GM23248 (cell line): ENCODE data around the gene WFS1. TPM values are rescaled to one million over a fixed set of nuclear protein-coding genes. Genes with fewer than 3 reads are reported as not detected.

Source experiments
- DNase-seq: peaks from one replicate; pipeline ENCODE4 v3.0.0-alpha.2; 2015
- H2AFZ ChIP-seq: fragments of 200-600 bp; sonication (generic); 2 replicates; pipeline ENCODE4 v1.6.1; 2016; ENCODE audit warnings: antibody characterized with exemption
- H3F3A ChIP-seq: fragments of 200-600 bp; sonication (generic); 2 replicates; pipeline ENCODE4 v1.6.1; 2016; ENCODE audit warnings: mild to moderate bottlenecking, antibody characterized with exemption, mixed run types; ENCODE audit not compliant: insufficient read depth
- H3K27ac ChIP-seq: fragments of 200-600 bp; sonication (generic); 2 replicates; pipeline ENCODE4 v1.5.1; 2016; ENCODE audit warnings: mild to moderate bottlenecking
- H3K27me3 ChIP-seq: fragments of 200-600 bp; sonication (generic); replicated peaks from 2 replicates; pipeline ENCODE4 v1.6.1; 2016; ENCODE audit warnings: mild to moderate bottlenecking; ENCODE audit not compliant: insufficient read depth
- H3K36me3 ChIP-seq: fragments of 200-600 bp; sonication (generic); 2 replicates; pipeline ENCODE4 v1.6.1; 2016; ENCODE audit warnings: low read depth, mild to moderate bottlenecking
- H3K4me1 ChIP-seq: fragments of 200-600 bp; sonication (generic); 2 replicates; pipeline ENCODE4 v1.6.1; 2016; ENCODE audit warnings: mild to moderate bottlenecking; ENCODE audit not compliant: insufficient read depth
- H3K4me2 ChIP-seq: fragments of 200-600 bp; sonication (generic); one replicate; pipeline ENCODE4 v1.6.1; 2016; ENCODE audit warnings: mild to moderate bottlenecking; ENCODE audit not compliant: unreplicated experiment
- H3K4me3 ChIP-seq: fragments of 200-600 bp; sonication (generic); 2 replicates; pipeline ENCODE4 v1.5.1; 2016; ENCODE audit warnings: mild to moderate bottlenecking
- H3K79me2 ChIP-seq: fragments of 200-600 bp; sonication (generic); 2 replicates; pipeline ENCODE4 v1.6.1; 2016; ENCODE audit warnings: mild to moderate bottlenecking; ENCODE audit not compliant: insufficient read depth
- H3K9ac ChIP-seq: fragments of 200-600 bp; sonication (generic); 2 replicates; pipeline ENCODE4 v1.6.1; 2016; ENCODE audit warnings: mild to moderate bottlenecking
- H3K9me2 ChIP-seq: fragments of 200-600 bp; sonication (generic); 2 replicates; pipeline ENCODE4 v1.6.1; 2016; ENCODE audit warnings: mixed run types, mild to moderate bottlenecking, moderate library complexity; ENCODE audit not compliant: insufficient read depth
- H3K9me3 ChIP-seq: fragments of 200-600 bp; sonication (generic); one replicate; pipeline ENCODE4 v1.6.1; 2017; ENCODE audit warnings: low read depth
- H4K20me1 ChIP-seq: fragments of 200-600 bp; sonication (generic); 2 replicates; pipeline ENCODE4 v1.6.0; 2016; ENCODE audit not compliant: insufficient read depth
- EZH2 ChIP-seq: fragments of 200-600 bp; sonication (generic); IDR thresholded peaks from 2 replicates; pipeline ENCODE4 v1.6.1; 2018; ENCODE audit warnings: antibody characterized with exemption, mild to moderate bottlenecking; ENCODE audit not compliant: insufficient read depth, poor library complexity, severe bottlenecking
- EZH2phosphoT487 ChIP-seq: fragments of 200-600 bp; sonication (generic); IDR thresholded peaks from 2 replicates; pipeline ENCODE4 v1.6.1; 2018; ENCODE audit warnings: antibody characterized with exemption, moderate library complexity, mild to moderate bottlenecking, low read depth; ENCODE audit not compliant: insufficient read depth
- WGBS, 2 experiments: methylation state at CpG; one replicate each; pipeline ENCODE4 v1.1.6; 2015 to 2017; ENCODE audit warnings: low lambda C conversion rate in 2 of 2, low coverage in 1 of 2; ENCODE audit errors: missing lambda C conversion rate in 2 of 2; 5-methylcytosine and 5-hydroxymethylcytosine counted together
- in situ Hi-C: fragments of 300-500 bp; cut with MboI; formaldehyde crosslinking; loops from 2 replicates; pipeline ENCODE4 v1.15.0; 2020
- polyA plus RNA-seq: library from polyadenylated mRNA; unstranded; fragments of >200 nt; fragmentation: Nextera tagmentation; extraction: Ambion mirVana; gene quantifications from 2 replicates; pipeline ENCODE4 v1.2.1, GENCODE V29; 2016
- total RNA-seq: library from RNA; depleted of rRNA; stranded (reverse); fragments of >200 nt; shearing (Covaris generic); gene quantifications from 2 replicates; pipeline ENCODE4 v1.2.3, GENCODE V29; 2014

Gene WFS1
- total and polyA plus RNA-seq, 2 experiments from 2014 or later: 24.2 to 24.4 TPM

- 27 to 30% methylated on average over 12 of the region's 12 CpGs for WGBS, 2 experiments
- no peak for DNase-seq
- no peak overlapping the region for H2AFZ ChIP-seq
- H3K9me2 ChIP-seq: no peaks in the 10 kb centered on the region
- H3K27ac ChIP-seq: no peak overlapping the region
- H3K4me3 ChIP-seq: no peak overlapping the region
- no peaks in the 10 kb centered on the region for H3K9me3 ChIP-seq
- no peaks in the 10 kb centered on the region for H3K79me2 ChIP-seq
- peaks cover 6% of the 10 kb centered on the region; the same call in 1 of the 2 replicates for H3K27me3 ChIP-seq
- H3K9ac ChIP-seq: no peak overlapping the region
- no peaks in the 10 kb centered on the region for H3K4me1 ChIP-seq
- TF ChIP-seq EZH2phosphoT487 (no peak), EZH2 (no peak)
- no peaks in the 10 kb centered on the region for H3F3A ChIP-seq
- H4K20me1 ChIP-seq: no peaks in the 10 kb centered on the region
- in situ Hi-C loops: no loop called here
- H3K4me2 ChIP-seq: no peak overlapping the region
- H3K36me3 ChIP-seq: no peaks in the 10 kb centered on the region
These were observed 42.1 kb upstream of the WFS1 start for GRCh38 chr4:6227412-6228157.

- Histone ChIP-seq H3K9ac (no peak overlapping the region), H3K36me3 (no peaks in the 10 kb centered on the region), H2AFZ (no peak overlapping the region), H3K79me2 (no peaks in the 10 kb centered on the region), H3F3A (no peaks in the 10 kb centered on the region), H3K9me3 (no peaks in the 10 kb centered on the region), H3K9me2 (no peaks in the 10 kb centered on the region), H3K27me3 (0 out of 2 replicates have a peak, but pooled peaks cover 4% of the 10 kb centered on the region), H3K4me1 (no peaks in the 10 kb centered on the region), H3K4me2 (no peak overlapping the region), H4K20me1 (no peaks in the 10 kb centered on the region), H3K4me3 (no peak overlapping the region), H3K27ac (no peak overlapping the region)
- no peak for TF ChIP-seq EZH2
- 44 to 52% methylated on average over 16 of the region's 16 CpGs for WGBS, 2 experiments
- no peak for DNase-seq
- in situ Hi-C loops: no loop called here
These were observed 41.2 kb upstream of the WFS1 start for GRCh38 chr4:6228158-6229067.

GRCh38 chr4:6229095-6229494, 40.6 kb upstream of the WFS1 start:
- H3F3A ChIP-seq: no peaks in the 10 kb centered on the region
- WGBS, 2 experiments: 6 to 10% methylated on average over 7 of the region's 7 CpGs

GRCh38 chr4:6229671-6230501, 39.8 kb upstream of the WFS1 start:
- Histone ChIP-seq H3K27me3 (peaks cover 4% of the 10 kb centered on the region; the same call in 1 of the 2 replicates), H2AFZ (no peak overlapping the region), H4K20me1 (no peaks in the 10 kb centered on the region), H3F3A (no peaks in the 10 kb centered on the region), H3K27ac (no peak overlapping the region), H3K9me2 (no peaks in the 10 kb centered on the region), H3K4me1 (no peaks in the 10 kb centered on the region), H3K9me3 (no peaks in the 10 kb centered on the region), H3K9ac (no peak overlapping the region), H3K4me2 (no peak overlapping the region), H3K4me3 (no peak overlapping the region), H3K36me3 (no peaks in the 10 kb centered on the region), H3K79me2 (no peaks in the 10 kb centered on the region)
- whole genome bisulfite sequencing, 2 experiments: 49 to 53% methylated on average over 18 of the region's 18 CpGs
- DNase-seq: no peak
- in situ Hi-C loops: no loop called here
- TF ChIP-seq EZH2phosphoT487 (no peak), EZH2 (no peak)

More at GRCh38 chr4:6229095-6229494, 40.6 kb upstream of the WFS1 start:
- Histone ChIP-seq H3K27ac (no peak overlapping the region), H3K79me2 (no peaks in the 10 kb centered on the region), H3K36me3 (no peaks in the 10 kb centered on the region), H3K27me3 (0 out of 2 replicates have a peak, but pooled peaks cover under 1% of the 10 kb centered on the region), H3K9ac (no peak overlapping the region), H4K20me1 (no peaks in the 10 kb centered on the region), H3K4me1 (no peaks in the 10 kb centered on the region), H3K9me3 (no peaks in the 10 kb centered on the region), H3K4me2 (no peak overlapping the region), H3K9me2 (no peaks in the 10 kb centered on the region), H3K4me3 (no peak overlapping the region), H2AFZ (no peak overlapping the region)
- DNase-seq: no peak
- in situ Hi-C loops: no loop called here
- TF ChIP-seq EZH2phosphoT487: no peak
- TF ChIP-seq EZH2: no peak
